ENCODE data around the gene TTC9C.
"Not testable (repeated sequence)": the region's sequence is repeated elsewhere in the genome, so short reads cannot be mapped to it uniquely, and the experiment has no call there.

TTC9C gene

DNA sequence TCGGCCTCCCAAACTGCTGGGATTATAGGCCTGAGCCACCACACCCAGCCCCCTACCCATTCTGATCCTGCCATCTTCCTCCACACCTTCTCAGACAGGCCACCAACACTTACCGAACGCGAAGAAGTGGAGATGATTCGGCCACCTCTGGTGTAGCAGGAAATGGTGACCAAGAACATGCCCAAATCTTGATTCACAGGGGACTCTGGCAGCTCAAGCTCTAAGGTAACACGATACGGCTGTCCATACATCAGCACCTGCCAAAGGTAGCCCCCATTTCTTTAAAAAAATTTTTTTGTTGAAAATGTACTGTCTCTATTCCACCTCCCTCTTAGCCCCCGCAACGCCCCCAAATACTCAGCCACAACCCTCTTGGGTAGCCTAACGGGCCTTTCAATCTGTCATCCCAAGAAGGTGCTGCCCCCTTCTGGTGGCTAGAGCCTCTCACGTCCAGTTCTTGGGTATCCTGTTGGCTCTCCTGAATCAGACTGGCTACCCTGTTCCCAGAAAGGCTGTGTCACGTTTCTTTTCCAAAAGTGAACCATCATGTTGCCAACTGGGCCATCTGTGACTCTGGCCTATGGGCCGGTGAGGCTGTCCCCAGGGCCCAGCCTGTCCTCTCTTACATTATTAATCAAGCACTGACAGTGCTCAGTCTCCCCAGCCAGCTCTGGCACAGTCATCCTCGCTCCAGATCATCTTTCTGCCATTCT, 33.7 kb upstream of the TTC9C start (continued):
- TF ChIP-seq, protein P1, sequence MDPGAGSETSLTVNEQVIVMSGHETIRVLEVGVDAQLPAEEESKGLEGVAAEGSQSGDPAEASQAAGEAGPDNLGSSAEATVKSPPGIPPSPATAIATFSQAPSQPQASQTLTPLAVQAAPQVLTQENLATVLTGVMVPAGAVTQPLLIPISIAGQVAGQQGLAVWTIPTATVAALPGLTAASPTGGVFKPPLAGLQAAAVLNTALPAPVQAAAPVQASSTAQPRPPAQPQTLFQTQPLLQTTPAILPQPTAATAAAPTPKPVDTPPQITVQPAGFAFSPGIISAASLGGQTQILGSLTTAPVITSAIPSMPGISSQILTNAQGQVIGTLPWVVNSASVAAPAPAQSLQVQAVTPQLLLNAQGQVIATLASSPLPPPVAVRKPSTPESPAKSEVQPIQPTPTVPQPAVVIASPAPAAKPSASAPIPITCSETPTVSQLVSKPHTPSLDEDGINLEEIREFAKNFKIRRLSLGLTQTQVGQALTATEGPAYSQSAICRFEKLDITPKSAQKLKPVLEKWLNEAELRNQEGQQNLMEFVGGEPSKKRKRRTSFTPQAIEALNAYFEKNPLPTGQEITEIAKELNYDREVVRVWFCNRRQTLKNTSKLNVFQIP (CRISPR knock-in tag; IDR thresholded peaks at IDR 0.05; ENCODE audit: borderline replicate concordance, low read depth): no peak
- TF ChIP-seq, protein P2, sequence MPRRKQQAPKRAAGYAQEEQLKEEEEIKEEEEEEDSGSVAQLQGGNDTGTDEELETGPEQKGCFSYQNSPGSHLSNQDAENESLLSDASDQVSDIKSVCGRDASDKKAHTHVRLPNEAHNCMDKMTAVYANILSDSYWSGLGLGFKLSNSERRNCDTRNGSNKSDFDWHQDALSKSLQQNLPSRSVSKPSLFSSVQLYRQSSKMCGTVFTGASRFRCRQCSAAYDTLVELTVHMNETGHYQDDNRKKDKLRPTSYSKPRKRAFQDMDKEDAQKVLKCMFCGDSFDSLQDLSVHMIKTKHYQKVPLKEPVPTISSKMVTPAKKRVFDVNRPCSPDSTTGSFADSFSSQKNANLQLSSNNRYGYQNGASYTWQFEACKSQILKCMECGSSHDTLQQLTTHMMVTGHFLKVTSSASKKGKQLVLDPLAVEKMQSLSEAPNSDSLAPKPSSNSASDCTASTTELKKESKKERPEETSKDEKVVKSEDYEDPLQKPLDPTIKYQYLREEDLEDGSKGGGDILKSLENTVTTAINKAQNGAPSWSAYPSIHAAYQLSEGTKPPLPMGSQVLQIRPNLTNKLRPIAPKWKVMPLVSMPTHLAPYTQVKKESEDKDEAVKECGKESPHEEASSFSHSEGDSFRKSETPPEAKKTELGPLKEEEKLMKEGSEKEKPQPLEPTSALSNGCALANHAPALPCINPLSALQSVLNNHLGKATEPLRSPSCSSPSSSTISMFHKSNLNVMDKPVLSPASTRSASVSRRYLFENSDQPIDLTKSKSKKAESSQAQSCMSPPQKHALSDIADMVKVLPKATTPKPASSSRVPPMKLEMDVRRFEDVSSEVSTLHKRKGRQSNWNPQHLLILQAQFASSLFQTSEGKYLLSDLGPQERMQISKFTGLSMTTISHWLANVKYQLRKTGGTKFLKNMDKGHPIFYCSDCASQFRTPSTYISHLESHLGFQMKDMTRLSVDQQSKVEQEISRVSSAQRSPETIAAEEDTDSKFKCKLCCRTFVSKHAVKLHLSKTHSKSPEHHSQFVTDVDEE (CRISPR knock-in tag; IDR thresholded peaks at IDR 0.05): no peak
- TF ChIP-seq OSR1 (CRISPR knock-in tag; IDR thresholded peaks at IDR 0.05) (no peak), ZNF70 (CRISPR knock-in tag; IDR thresholded peaks at IDR 0.05) (no peak), TOX (CRISPR knock-in tag; IDR thresholded peaks at IDR 0.05; ENCODE audit: borderline replicate concordance) (no peak), ZFP3 (CRISPR knock-in tag; IDR thresholded peaks at IDR 0.05) (no peak)
- TF ChIP-seq, protein P3, sequence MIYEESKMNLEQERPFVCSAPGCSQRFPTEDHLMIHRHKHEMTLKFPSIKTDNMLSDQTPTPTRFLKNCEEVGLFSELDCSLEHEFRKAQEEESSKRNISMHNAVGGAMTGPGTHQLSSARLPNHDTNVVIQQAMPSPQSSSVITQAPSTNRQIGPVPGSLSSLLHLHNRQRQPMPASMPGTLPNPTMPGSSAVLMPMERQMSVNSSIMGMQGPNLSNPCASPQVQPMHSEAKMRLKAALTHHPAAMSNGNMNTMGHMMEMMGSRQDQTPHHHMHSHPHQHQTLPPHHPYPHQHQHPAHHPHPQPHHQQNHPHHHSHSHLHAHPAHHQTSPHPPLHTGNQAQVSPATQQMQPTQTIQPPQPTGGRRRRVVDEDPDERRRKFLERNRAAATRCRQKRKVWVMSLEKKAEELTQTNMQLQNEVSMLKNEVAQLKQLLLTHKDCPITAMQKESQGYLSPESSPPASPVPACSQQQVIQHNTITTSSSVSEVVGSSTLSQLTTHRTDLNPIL (CRISPR knock-in tag; IDR thresholded peaks at IDR 0.05; ENCODE audit: low read depth): no peak

DNA sequence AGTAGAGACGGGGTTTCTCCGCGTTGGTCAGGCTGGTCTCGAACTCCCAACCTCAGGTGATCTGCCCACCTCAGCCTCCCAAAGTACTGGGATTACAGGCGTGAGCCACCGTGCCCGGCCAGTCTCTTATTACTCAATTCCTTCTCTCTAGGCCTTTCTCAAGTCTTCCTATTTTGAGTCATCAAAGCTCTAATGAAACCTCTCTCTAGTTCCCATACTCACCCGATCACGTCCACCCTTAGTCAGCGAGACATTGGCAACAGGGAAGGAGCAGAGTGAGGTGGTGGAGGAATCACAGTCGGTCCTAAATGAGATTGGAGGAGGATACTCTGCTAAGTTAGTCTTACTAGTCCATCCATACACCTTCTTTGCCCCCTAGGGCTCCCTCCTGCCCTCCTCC, 26.0 kb upstream of the TTC9C start:
- ATAC-seq: no peak
- TF ChIP-seq CSDC2 (CRISPR knock-in tag; IDR thresholded peaks at IDR 0.05) (no peak), ESRRG (CRISPR knock-in tag; IDR thresholded peaks at IDR 0.05) (no peak)

DNA sequence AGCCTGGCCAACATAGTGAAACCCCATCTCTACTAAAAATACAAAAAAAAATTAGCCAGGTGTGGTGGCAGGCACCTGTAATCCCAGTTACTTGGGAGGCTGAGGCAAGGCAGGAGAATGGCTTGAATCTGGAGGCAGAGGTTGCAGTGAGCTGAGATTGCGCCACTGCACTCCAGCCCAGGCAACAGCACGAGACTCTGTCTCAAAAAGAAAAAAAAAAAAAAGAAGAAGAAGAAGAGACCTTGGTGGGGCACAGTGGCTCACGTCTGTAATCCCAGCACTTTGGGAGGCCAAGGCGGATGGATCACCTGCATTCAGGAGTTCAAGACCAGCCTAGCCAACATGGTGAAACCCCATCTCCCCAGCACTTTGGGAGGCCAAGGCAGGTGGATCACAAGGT, 24.4 kb upstream of the TTC9C start:
- ATAC-seq: not testable (repeated sequence)

DNA sequence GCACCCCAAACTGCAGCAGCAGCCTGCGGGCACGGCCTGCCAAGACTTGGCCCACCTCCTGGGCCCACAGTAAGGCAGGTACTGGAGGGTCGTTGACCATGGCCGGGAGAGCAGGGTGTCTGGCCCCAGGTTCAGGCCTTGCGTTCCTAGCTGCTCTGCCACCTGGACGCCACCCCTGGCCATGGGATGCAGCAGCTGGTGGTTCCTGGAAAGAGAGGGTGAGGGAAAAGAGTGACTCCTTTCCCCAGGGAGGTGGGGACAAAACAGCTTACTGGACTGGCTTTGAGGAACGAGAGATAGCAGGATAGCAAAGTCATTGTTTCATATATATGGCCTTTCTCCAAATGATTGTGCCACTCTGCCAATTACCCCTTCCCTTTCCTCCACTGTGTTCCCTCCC, 22.9 kb upstream of the TTC9C start:
- TF ChIP-seq ZNF565 (CRISPR knock-in tag; conservative IDR thresholded peaks at IDR 0.05; ENCODE audit: low read depth): no peak
- TF ChIP-seq ARNTL (CRISPR knock-in tag; IDR thresholded peaks at IDR 0.05; ENCODE audit: borderline replicate concordance, low read depth): no peak
- no peak for TF ChIP-seq ZC3H10 (CRISPR knock-in tag; IDR thresholded peaks at IDR 0.05)
- no peak for TF ChIP-seq ESRRG (CRISPR knock-in tag; IDR thresholded peaks at IDR 0.05)
- TF ChIP-seq ISL1 (CRISPR knock-in tag; IDR thresholded peaks at IDR 0.05): no peak
- no peak for TF ChIP-seq RARB (CRISPR knock-in tag; IDR thresholded peaks at IDR 0.05)
- no peak for TF ChIP-seq PPARA (CRISPR knock-in tag; IDR thresholded peaks at IDR 0.05; ENCODE audit: borderline replicate concordance)
- no peak for TF ChIP-seq CSDC2 (CRISPR knock-in tag; IDR thresholded peaks at IDR 0.05)
- TF ChIP-seq, protein P4, sequence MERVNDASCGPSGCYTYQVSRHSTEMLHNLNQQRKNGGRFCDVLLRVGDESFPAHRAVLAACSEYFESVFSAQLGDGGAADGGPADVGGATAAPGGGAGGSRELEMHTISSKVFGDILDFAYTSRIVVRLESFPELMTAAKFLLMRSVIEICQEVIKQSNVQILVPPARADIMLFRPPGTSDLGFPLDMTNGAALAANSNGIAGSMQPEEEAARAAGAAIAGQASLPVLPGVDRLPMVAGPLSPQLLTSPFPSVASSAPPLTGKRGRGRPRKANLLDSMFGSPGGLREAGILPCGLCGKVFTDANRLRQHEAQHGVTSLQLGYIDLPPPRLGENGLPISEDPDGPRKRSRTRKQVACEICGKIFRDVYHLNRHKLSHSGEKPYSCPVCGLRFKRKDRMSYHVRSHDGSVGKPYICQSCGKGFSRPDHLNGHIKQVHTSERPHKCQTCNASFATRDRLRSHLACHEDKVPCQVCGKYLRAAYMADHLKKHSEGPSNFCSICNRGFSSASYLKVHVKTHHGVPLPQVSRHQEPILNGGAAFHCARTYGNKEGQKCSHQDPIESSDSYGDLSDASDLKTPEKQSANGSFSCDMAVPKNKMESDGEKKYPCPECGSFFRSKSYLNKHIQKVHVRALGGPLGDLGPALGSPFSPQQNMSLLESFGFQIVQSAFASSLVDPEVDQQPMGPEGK (CRISPR knock-in tag; IDR thresholded peaks at IDR 0.05; ENCODE audit: borderline replicate concordance): no peak
- no peak for TF ChIP-seq TOX (CRISPR knock-in tag; IDR thresholded peaks at IDR 0.05; ENCODE audit: borderline replicate concordance)
- TF ChIP-seq ZNF70 (CRISPR knock-in tag; IDR thresholded peaks at IDR 0.05): no peak
- TF ChIP-seq ZNF8 (CRISPR knock-in tag; IDR thresholded peaks at IDR 0.05): no peak
- TF ChIP-seq, protein P3 (CRISPR knock-in tag; IDR thresholded peaks at IDR 0.05; ENCODE audit: low read depth): no peak
- no peak for TF ChIP-seq GLIS3 (CRISPR knock-in tag; IDR thresholded peaks at IDR 0.05)
- TF ChIP-seq, protein P1 (CRISPR knock-in tag; IDR thresholded peaks at IDR 0.05; ENCODE audit: borderline replicate concordance, low read depth): no peak
- TF ChIP-seq OSR1 (CRISPR knock-in tag; IDR thresholded peaks at IDR 0.05): no peak
- TF ChIP-seq TCF4 (CRISPR knock-in tag; IDR thresholded peaks at IDR 0.05; ENCODE audit: borderline replicate concordance): no peak
- no peak for TF ChIP-seq BACH2 (CRISPR knock-in tag; IDR thresholded peaks at IDR 0.05; ENCODE audit: borderline replicate concordance)
- TF ChIP-seq SNAI2 (CRISPR knock-in tag; IDR thresholded peaks at IDR 0.05): no peak
- no peak for TF ChIP-seq ZFP3 (CRISPR knock-in tag; IDR thresholded peaks at IDR 0.05)
- ATAC-seq: peak; percentile 0
